Epithelial cell of esophagus (primary cell): ENCODE measurements around the gene C1D.

ENCODE experiments used
- DNase-seq: peaks from one replicate; pipeline ENCODE4 v3.0.0; 2010; ENCODE audit warnings: low read depth
- H3K4me3 ChIP-seq: 2 replicates; pipeline ENCODE4 v1.5.1; 2011; ENCODE audit warnings: mild to moderate bottlenecking, low read length, control low read depth
- TF ChIP-seq, protein P1 (sequence below): IDR thresholded peaks from 2 replicates; pipeline ENCODE4 v1.5.1; 2011; ENCODE audit warnings: low read depth, mild to moderate bottlenecking, low read length, control low read depth, inconsistent platforms; ENCODE audit not compliant: insufficient read depth; ENCODE audit errors: missing control alignments

Gene C1D, protein sequence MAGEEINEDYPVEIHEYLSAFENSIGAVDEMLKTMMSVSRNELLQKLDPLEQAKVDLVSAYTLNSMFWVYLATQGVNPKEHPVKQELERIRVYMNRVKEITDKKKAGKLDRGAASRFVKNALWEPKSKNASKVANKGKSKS

DNA sequence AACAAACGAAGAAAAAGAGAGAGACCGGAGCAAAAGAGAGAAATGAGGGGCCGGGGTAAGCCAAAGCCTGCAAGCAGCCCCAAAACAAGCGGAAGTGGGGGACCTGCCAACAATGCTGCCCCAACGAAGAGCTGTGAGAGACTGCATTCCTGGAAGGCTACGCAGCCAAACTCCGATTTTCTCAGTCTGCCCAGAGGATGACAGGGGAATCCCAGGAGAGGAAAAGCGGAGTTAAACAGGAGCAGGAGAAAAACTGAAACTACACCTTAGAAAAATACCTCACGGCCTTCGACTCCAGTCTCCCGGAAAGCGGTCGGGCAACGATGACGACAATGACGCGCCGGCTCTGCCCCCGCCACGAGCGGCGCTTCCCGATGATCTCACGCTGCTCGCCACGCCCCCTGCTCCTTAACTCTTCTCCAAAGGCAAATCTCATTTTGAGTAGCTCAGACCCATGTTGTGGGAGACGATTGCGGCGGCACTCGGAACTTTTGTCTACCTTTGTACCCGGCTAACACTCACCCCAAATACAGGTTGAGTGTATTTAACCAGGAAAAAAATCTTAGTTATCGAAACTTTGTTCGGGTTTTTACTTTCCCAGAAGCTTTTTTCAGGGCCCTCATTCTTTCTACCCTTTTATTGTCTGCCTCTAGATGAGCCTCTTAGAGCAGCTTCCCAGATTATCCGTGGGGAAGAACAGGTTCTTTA is at the start of gene C1D:
Gene C1D (minus strand): TSS at position 325 of the 708 bp plus-strand sequence. CDS start 15,694 bp downstream, outside the sequence.
- TF ChIP-seq, protein P1, sequence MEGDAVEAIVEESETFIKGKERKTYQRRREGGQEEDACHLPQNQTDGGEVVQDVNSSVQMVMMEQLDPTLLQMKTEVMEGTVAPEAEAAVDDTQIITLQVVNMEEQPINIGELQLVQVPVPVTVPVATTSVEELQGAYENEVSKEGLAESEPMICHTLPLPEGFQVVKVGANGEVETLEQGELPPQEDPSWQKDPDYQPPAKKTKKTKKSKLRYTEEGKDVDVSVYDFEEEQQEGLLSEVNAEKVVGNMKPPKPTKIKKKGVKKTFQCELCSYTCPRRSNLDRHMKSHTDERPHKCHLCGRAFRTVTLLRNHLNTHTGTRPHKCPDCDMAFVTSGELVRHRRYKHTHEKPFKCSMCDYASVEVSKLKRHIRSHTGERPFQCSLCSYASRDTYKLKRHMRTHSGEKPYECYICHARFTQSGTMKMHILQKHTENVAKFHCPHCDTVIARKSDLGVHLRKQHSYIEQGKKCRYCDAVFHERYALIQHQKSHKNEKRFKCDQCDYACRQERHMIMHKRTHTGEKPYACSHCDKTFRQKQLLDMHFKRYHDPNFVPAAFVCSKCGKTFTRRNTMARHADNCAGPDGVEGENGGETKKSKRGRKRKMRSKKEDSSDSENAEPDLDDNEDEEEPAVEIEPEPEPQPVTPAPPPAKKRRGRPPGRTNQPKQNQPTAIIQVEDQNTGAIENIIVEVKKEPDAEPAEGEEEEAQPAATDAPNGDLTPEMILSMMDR: no peak
- H3K4me3 ChIP-seq: peak within 1 kb of the TSS; percentile 94
- peak; percentile 93 for DNase-seq

GRCh38 chr2:68110102-68110501 is 47.3 kb upstream of the C1D start:
- DNase-seq: no peak
- H3K4me3 ChIP-seq: no peak overlapping the region
- TF ChIP-seq, protein P1: no peak

GRCh38 chr2:68108120-68108519 is 45.3 kb upstream of the C1D start:
- DNase-seq: no peak
- TF ChIP-seq, protein P1: no peak
- H3K4me3 ChIP-seq: no peak overlapping the region

DNA sequence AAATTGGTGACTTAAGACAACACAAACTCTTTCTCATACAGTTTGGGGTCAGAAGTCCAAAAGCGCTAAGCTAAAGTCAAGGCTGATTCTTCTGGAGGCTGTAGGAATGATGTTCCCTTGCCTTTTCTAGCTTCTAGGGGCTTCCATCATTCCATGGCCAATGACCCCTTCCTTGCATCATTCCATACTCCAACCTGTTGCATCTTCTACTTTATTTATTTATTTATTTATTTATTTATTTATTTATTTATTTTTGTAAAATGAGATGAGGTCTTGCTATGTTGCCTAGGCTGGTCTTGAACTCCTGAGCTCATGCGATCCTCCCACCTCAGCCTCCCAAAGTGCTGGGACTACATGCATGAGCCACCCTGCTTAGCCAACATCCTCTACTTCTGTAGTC is 44.7 kb upstream of the C1D start:
- H3K4me3 ChIP-seq: no peak overlapping the region
- DNase-seq: no peak
- TF ChIP-seq, protein P1: no peak

GRCh38 chr2:68104111-68104835 is 41.5 kb upstream of the C1D start:
- no peak for DNase-seq
- TF ChIP-seq, protein P1: no peak
- no peak overlapping the region for H3K4me3 ChIP-seq

DNA sequence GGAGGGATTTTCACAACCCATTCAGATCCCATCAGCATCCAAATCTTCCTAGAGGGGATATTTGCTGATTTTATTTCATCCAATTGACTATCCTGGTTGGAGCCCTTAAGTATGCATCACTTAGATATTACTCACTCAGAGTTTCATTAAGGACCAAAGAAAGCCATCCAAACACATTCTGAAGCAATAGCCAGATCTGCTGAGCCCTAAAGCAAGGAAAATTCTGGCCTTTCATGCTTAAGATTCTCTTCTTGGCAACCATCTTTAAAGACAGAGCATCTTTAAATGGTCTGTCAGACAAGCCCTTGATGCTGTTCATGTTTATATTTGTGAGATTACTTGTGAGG is 40.9 kb upstream of the C1D start:
- H3K4me3 ChIP-seq: no peak overlapping the region
- TF ChIP-seq, protein P1: no peak
- DNase-seq: no peak
